K562 (cell line): ENCODE measurements around the gene CTNS. TPM values are rescaled to one million over a fixed set of nuclear protein-coding genes. Genes with fewer than 3 reads are reported as not detected.

Experiments used
- CBFB ChIP-seq: sonication (generic); formaldehyde crosslinking; IDR thresholded peaks from 2 replicates; pipeline ENCODE4 v1.4.0; 2020; ENCODE audit warnings: mild to moderate bottlenecking, missing genetic modification reagents
- HCFC1 ChIP-seq: IDR thresholded peaks from 2 replicates; pipeline ENCODE4 v1.6.1; 2012; ENCODE audit warnings: low read depth, low read length, improper control_type of control experiment
- JUND ChIP-seq, 2 experiments: IDR thresholded peaks; 2 replicates in 1 of 2; 3 replicates in 1 of 2; pipeline ENCODE4 v1.6.1; 2011; ENCODE audit warnings: borderline replicate concordance in 2 of 2, low read depth in 2 of 2, low read length in 2 of 2, improper control_type of control experiment in 1 of 2, missing biosample characterization in 1 of 2, missing genetic modification characterization in 1 of 2, missing genetic modification reagents in 1 of 2
- NR2C1 ChIP-seq, 2 experiments: fragments of 450-650 bp; IDR thresholded peaks; 2 replicates each; pipeline ENCODE4 v1.6.1; 2017; ENCODE audit warnings: mild to moderate bottlenecking in 2 of 2, antibody characterized with exemption in 1 of 2, inconsistent platforms in 1 of 2, missing compliant biosample characterization in 1 of 2, missing genetic modification characterization in 1 of 2
- SP2 ChIP-seq: IDR thresholded peaks from 2 replicates; pipeline ENCODE4 v1.6.1; 2011; ENCODE audit warnings: mild to moderate bottlenecking, low read depth, low read length, moderate library complexity; ENCODE audit not compliant: poor library complexity, severe bottlenecking; ENCODE audit errors: extremely low read depth
- STAT6 ChIP-seq: sonication (generic); formaldehyde crosslinking; IDR thresholded peaks from 2 replicates; pipeline ENCODE4 v1.8.1; 2023; ENCODE audit warnings: mild to moderate bottlenecking, missing genetic modification reagents
- TAF1 ChIP-seq: IDR thresholded peaks from 2 replicates; pipeline ENCODE4 v1.6.1; 2011; ENCODE audit warnings: mild to moderate bottlenecking, low read length, moderate library complexity; ENCODE audit not compliant: insufficient read depth, control insufficient read depth, severe bottlenecking; ENCODE audit errors: extremely low read depth
- ZC3H4 ChIP-seq: sonication (generic); formaldehyde crosslinking; IDR thresholded peaks from 2 replicates; pipeline ENCODE4 v1.9.0; 2021; ENCODE audit warnings: missing genetic modification reagents, borderline replicate concordance
- ZNF518B ChIP-seq: fragments of 250-450 bp; sonication (Bioruptor Pico); IDR thresholded peaks from 2 replicates; pipeline ENCODE4 v1.5.0; 2021; ENCODE audit warnings: mild to moderate bottlenecking, moderate library complexity
- ZNF639 ChIP-seq, 2 experiments: fragments of 200-800 bp in 1 of 2; sonication (Bioruptor generic) in 1 of 2; sonication (generic) in 1 of 2; formaldehyde crosslinking in 1 of 2; IDR thresholded peaks in 1 of 2; conservative IDR thresholded peaks in 1 of 2; 2 replicates each; pipeline versions ENCODE4 v1.5.0 to v1.6.1; 2016 to 2020; ENCODE audit warnings: missing compliant biosample characterization in 1 of 2, missing genetic modification characterization in 1 of 2, missing genetic modification reagents in 1 of 2
- polyA plus RNA-seq, 8 experiments: library from polyadenylated mRNA; depleted of rRNA in 4 of 8; stranded (reverse) in 5 of 8; unstranded in 3 of 8; fragments of >200 nt; fragmentation: Nextera tagmentation in 2 of 8; fragmentation: Illumina TruSeq in 1 of 8; extraction: Ambion mirVana in 2 of 8; extraction: Trizol in 1 of 8; gene quantifications; 2 replicates each; pipeline versions ENCODE4 v1.2.1 to v1.2.3, GENCODE V29; 2011 to 2014; ENCODE audit warnings: inconsistent platforms in 1 of 8, missing spikeins in 1 of 8
- total RNA-seq, 7 experiments: library from RNA; depleted of rRNA in 6 of 7; stranded (reverse); fragments of >200 nt in 6 of 7; fragmentation: Illumina TruSeq in 2 of 7; extraction: Trizol in 2 of 7; gene quantifications; 2 replicates each; pipeline versions ENCODE4 v1.2.1 to v1.2.3, GENCODE V29; 2011 to 2021; ENCODE audit warnings: low replicate concordance in 1 of 7
- TF ChIP-seq, protein P1 (sequence below): sonication (generic); formaldehyde crosslinking; IDR thresholded peaks from 2 replicates; pipeline ENCODE4 v1.8.0; 2022; ENCODE audit warnings: mild to moderate bottlenecking, missing genetic modification reagents

The CTNS gene
- total and polyA plus RNA-seq, 9 of the 15 experiments (the other 6 are each of a cell fraction or from before 2014, with no cell fraction given): 0.66 to 8.4 (median 4.9) TPM

GRCh38 chr17:3636154-3636907 is at the start of gene CTNS, which contains the start of gene SHPK (continued):
- TF ChIP-seq, protein P1, sequence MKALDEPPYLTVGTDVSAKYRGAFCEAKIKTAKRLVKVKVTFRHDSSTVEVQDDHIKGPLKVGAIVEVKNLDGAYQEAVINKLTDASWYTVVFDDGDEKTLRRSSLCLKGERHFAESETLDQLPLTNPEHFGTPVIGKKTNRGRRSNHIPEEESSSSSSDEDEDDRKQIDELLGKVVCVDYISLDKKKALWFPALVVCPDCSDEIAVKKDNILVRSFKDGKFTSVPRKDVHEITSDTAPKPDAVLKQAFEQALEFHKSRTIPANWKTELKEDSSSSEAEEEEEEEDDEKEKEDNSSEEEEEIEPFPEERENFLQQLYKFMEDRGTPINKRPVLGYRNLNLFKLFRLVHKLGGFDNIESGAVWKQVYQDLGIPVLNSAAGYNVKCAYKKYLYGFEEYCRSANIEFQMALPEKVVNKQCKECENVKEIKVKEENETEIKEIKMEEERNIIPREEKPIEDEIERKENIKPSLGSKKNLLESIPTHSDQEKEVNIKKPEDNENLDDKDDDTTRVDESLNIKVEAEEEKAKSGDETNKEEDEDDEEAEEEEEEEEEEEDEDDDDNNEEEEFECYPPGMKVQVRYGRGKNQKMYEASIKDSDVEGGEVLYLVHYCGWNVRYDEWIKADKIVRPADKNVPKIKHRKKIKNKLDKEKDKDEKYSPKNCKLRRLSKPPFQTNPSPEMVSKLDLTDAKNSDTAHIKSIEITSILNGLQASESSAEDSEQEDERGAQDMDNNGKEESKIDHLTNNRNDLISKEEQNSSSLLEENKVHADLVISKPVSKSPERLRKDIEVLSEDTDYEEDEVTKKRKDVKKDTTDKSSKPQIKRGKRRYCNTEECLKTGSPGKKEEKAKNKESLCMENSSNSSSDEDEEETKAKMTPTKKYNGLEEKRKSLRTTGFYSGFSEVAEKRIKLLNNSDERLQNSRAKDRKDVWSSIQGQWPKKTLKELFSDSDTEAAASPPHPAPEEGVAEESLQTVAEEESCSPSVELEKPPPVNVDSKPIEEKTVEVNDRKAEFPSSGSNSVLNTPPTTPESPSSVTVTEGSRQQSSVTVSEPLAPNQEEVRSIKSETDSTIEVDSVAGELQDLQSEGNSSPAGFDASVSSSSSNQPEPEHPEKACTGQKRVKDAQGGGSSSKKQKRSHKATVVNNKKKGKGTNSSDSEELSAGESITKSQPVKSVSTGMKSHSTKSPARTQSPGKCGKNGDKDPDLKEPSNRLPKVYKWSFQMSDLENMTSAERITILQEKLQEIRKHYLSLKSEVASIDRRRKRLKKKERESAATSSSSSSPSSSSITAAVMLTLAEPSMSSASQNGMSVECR: peak; percentile 97
- TF ChIP-seq JUND (IDR thresholded peaks at IDR 0.05; ENCODE audit: borderline replicate concordance, low read depth, low read length) (no peak), JUND (tag; IDR thresholded peaks at IDR 0.05; ENCODE audit: borderline replicate concordance, low read depth, low read length) (no peak), ZNF518B (CRISPR knock-in tag) (no peak), ZC3H4 (CRISPR knock-in tag) (no peak), STAT6 (CRISPR knock-in tag) (no peak), HCFC1 (peak; percentile 93), NR2C1 (IDR thresholded peaks at IDR 0.05) (peak; percentile 44; the same call in 1 of the 2 replicates), NR2C1 (tag; IDR thresholded peaks at IDR 0.05) (peak; percentile 89), TAF1 (peak; percentile 58), ZNF639 (CRISPR knock-in tag; conservative IDR thresholded peaks at IDR 0.05 in 1 of 2, IDR thresholded peaks at IDR 0.05 in 1 of 2) (0 out of 4 replicates have a peak, but pooled peaks of 1 of the 2 experiments have one; percentile 40), SP2 (peak; percentile 23), CBFB (CRISPR knock-in tag) (no peak)
